IMR-90 (cell line): Measurements from ENCODE around the gene LETM1. TPM values are rescaled to one million over a fixed set of nuclear protein-coding genes. Genes with fewer than 3 reads are reported as not detected.
A peak's percentile ranks its signal among the peaks of the same experiment; 100 is the strongest.

ENCODE experiments used
- ATAC-seq: fragments of 200-7000 bp; cut with Tn5 transposase; 2 replicates; pipeline ENCODE4 v1.9.1; 2020; ENCODE audit warnings: low read depth, mild to moderate bottlenecking, moderate library complexity
- BruUV-seq: library from RNA; stranded (reverse); fragments of 400-500 nt; replicated peaks from 2 replicates; lab custom pipeline; 2021; lab: Mats Ljungman, UMichigan
- CTCF ChIA-PET: fragments of 300-600 bp; formaldehyde crosslinking; extraction: SDS; loops from one replicate; lab custom pipeline; 2021; ENCODE audit warnings: antibody characterized with exemption; lab: Yijun Ruan, JAX
- POLR2A ChIA-PET: fragments of 300-600 bp; sonication (Branson Sonifier 250); formaldehyde crosslinking; loops from one replicate; lab custom pipeline; 2022; ENCODE audit warnings: antibody characterized with exemption; ENCODE audit not compliant: unreplicated experiment; lab: Charles Lee
- DNase-seq: peaks from one replicate; pipeline ENCODE4 v3.0.0; 2013
- H2AFZ ChIP-seq: replicated peaks from 2 replicates; pipeline ENCODE3; 2013; ENCODE audit warnings: low read length, mild to moderate bottlenecking; ENCODE audit not compliant: poor library complexity
- H2AK5ac ChIP-seq: 2 replicates; pipeline ENCODE4 v1.6.1; 2013; ENCODE audit warnings: low read depth, low read length, inconsistent platforms
- H2AK9ac ChIP-seq: replicated peaks from 2 replicates; pipeline ENCODE3; 2013; ENCODE audit warnings: mild to moderate bottlenecking, low read depth, low read length, moderate library complexity; ENCODE audit not compliant: poor library complexity
- H2BK120ac ChIP-seq: 2 replicates; pipeline ENCODE4 v1.6.1; 2013; ENCODE audit warnings: low read depth, low read length, inconsistent platforms
- H2BK15ac ChIP-seq: 3 replicates; pipeline ENCODE4 v1.6.1; 2013; ENCODE audit warnings: low read depth, low read length, inconsistent platforms
- H2BK20ac ChIP-seq: 2 replicates; pipeline ENCODE4 v1.6.1; 2013; ENCODE audit warnings: low read depth, mild to moderate bottlenecking, inconsistent platforms, low read length, moderate library complexity
- H2BK5ac ChIP-seq: 2 replicates; pipeline ENCODE4 v1.6.1; 2013; ENCODE audit warnings: mild to moderate bottlenecking, low read depth, low read length, inconsistent platforms; ENCODE audit not compliant: poor library complexity, severe bottlenecking
- H3K14ac ChIP-seq: replicated peaks from 2 replicates; pipeline ENCODE4 v1.6.1; 2013; ENCODE audit warnings: low read depth, low read length, inconsistent platforms
- H3K18ac ChIP-seq: 2 replicates; pipeline ENCODE4 v1.6.1; 2013; ENCODE audit warnings: low read depth, low read length, control low read depth
- H3K23ac ChIP-seq: 2 replicates; pipeline ENCODE4 v1.6.1; 2013; ENCODE audit warnings: low read depth, low read length, inconsistent platforms
- H3K27ac ChIP-seq: 2 replicates; pipeline ENCODE4 v1.5.1; 2013; ENCODE audit warnings: mild to moderate bottlenecking, control low read depth, low read length; ENCODE audit not compliant: insufficient read depth
- H3K27me3 ChIP-seq: 2 replicates; pipeline ENCODE4 v1.6.1; 2013; ENCODE audit warnings: low read length; ENCODE audit not compliant: control insufficient read depth, insufficient read depth
- H3K36me3 ChIP-seq: 2 replicates; pipeline ENCODE4 v1.6.1; 2013; ENCODE audit warnings: low read length, mixed read lengths; ENCODE audit not compliant: control insufficient read depth, insufficient read depth
- H3K4ac ChIP-seq: 2 replicates; pipeline ENCODE4 v1.6.1; 2013; ENCODE audit warnings: low read depth, low read length, inconsistent platforms
- H3K4me1 ChIP-seq: 2 replicates; pipeline ENCODE4 v1.6.1; 2013; ENCODE audit warnings: low read length, mixed read lengths; ENCODE audit not compliant: control insufficient read depth, insufficient read depth
- H3K4me2 ChIP-seq: 2 replicates; pipeline ENCODE4 v1.6.1; 2013; ENCODE audit warnings: low read depth, mild to moderate bottlenecking, control low read depth, low read length, moderate library complexity
- H3K4me3 ChIP-seq: 2 replicates; pipeline ENCODE4 v1.5.1; 2013; ENCODE audit warnings: low read depth, mild to moderate bottlenecking, control low read depth, low read length, moderate library complexity; ENCODE audit not compliant: insufficient read depth
- H3K56ac ChIP-seq: 2 replicates; pipeline ENCODE4 v1.6.1; 2013; ENCODE audit warnings: low read length, inconsistent platforms; ENCODE audit not compliant: insufficient read depth; ENCODE audit errors: extremely low read depth
- H3K79me1 ChIP-seq, 2 experiments: 2 replicates each; pipeline ENCODE4 v1.6.1; 2013; ENCODE audit warnings: low read length in 2 of 2, inconsistent platforms in 1 of 2, low read depth in 1 of 2
- H3K9ac ChIP-seq: 2 replicates; pipeline ENCODE4 v1.6.1; 2013; ENCODE audit warnings: low read depth, low read length, control low read depth
- H3K9me1 ChIP-seq: 2 replicates; pipeline ENCODE4 v1.6.1; 2013; ENCODE audit warnings: low read length, inconsistent platforms; ENCODE audit not compliant: insufficient read depth
- H3K9me3 ChIP-seq: 2 replicates; pipeline ENCODE4 v1.6.1; 2013; ENCODE audit warnings: low read length; ENCODE audit not compliant: control insufficient read depth, insufficient read depth
- H4K20me1 ChIP-seq: 2 replicates; pipeline ENCODE4 v1.6.1; 2013; ENCODE audit warnings: low read length, inconsistent platforms; ENCODE audit not compliant: insufficient read depth
- H4K5ac ChIP-seq: 2 replicates; pipeline ENCODE4 v1.6.1; 2013; ENCODE audit warnings: mild to moderate bottlenecking, low read depth, low read length, control low read depth
- H4K8ac ChIP-seq, 2 experiments: 2 replicates each; pipeline ENCODE4 v1.6.1; 2013; ENCODE audit warnings: low read depth in 2 of 2, low read length in 2 of 2, control low read depth in 1 of 2, inconsistent platforms in 1 of 2
- H4K91ac ChIP-seq: 2 replicates; pipeline ENCODE4 v1.6.1; 2013; ENCODE audit warnings: low read depth, low read length, inconsistent platforms; ENCODE audit not compliant: insufficient read depth
- BHLHE40 ChIP-seq: fragments of 150-350 bp; IDR thresholded peaks from 2 replicates; pipeline ENCODE4 v1.6.1; 2016; ENCODE audit warnings: mild to moderate bottlenecking, low read depth, low read length
- CEBPB ChIP-seq: IDR thresholded peaks from 2 replicates; pipeline ENCODE4 v1.6.1; 2012; ENCODE audit warnings: low read depth, low read length, improper control_type of control experiment
- CHD1 ChIP-seq: IDR thresholded peaks from 2 replicates; pipeline ENCODE4 v1.6.1; 2012; ENCODE audit warnings: low read depth, low read length, improper control_type of control experiment
- FOS ChIP-seq: fragments of 150-350 bp; IDR thresholded peaks from 2 replicates; pipeline ENCODE4 v1.6.1; 2016; ENCODE audit warnings: low read depth, low read length
- MAFK ChIP-seq: IDR thresholded peaks from 2 replicates; pipeline ENCODE4 v1.6.1; 2012; ENCODE audit warnings: low read depth, low read length, improper control_type of control experiment
- MAZ ChIP-seq: IDR thresholded peaks from 2 replicates; pipeline ENCODE4 v1.6.1; 2012; ENCODE audit warnings: low read depth, mild to moderate bottlenecking, low read length, improper control_type of control experiment, moderate library complexity, borderline replicate concordance
- MXI1 ChIP-seq: IDR thresholded peaks from 2 replicates; pipeline ENCODE4 v1.6.1; 2012; ENCODE audit warnings: low read depth, mild to moderate bottlenecking, low read length, moderate library complexity, borderline replicate concordance
- NFE2L2 ChIP-seq: fragments of 150-350 bp; IDR thresholded peaks from 2 replicates; pipeline ENCODE4 v1.6.1; 2016; ENCODE audit warnings: low read depth, mild to moderate bottlenecking, low read length
- POLR2A ChIP-seq: IDR thresholded peaks from 2 replicates; pipeline ENCODE4 v1.6.1; 2012; ENCODE audit warnings: mild to moderate bottlenecking, low read depth, low read length
- RAD21 ChIP-seq: IDR thresholded peaks from 2 replicates; pipeline ENCODE4 v1.6.1; 2012; ENCODE audit warnings: low read length, improper control_type of control experiment
- RCOR1 ChIP-seq: IDR thresholded peaks from 2 replicates; pipeline ENCODE4 v1.6.1; 2012; ENCODE audit warnings: mild to moderate bottlenecking, low read length, improper control_type of control experiment; ENCODE audit not compliant: insufficient replicate concordance
- RFX5 ChIP-seq: IDR thresholded peaks from 2 replicates; pipeline ENCODE4 v1.8.0; 2012; ENCODE audit warnings: low read depth, mild to moderate bottlenecking, low read length, moderate library complexity
- SMC3 ChIP-seq: fragments of 150-350 bp; IDR thresholded peaks from 2 replicates; pipeline ENCODE4 v1.6.1; 2016; ENCODE audit warnings: low read depth, mild to moderate bottlenecking, antibody characterized with exemption, low read length, moderate library complexity
- USF2 ChIP-seq: fragments of 150-350 bp; IDR thresholded peaks from 2 replicates; pipeline ENCODE4 v1.6.1; 2017; ENCODE audit warnings: mild to moderate bottlenecking, antibody characterized with exemption, low read length, low read depth
- WGBS, 2 experiments: methylation state at CpG; one replicate each; pipeline versions ENCODE4 v1.1.5 to v1.1.7; 2013; ENCODE audit warnings: missing lambda C conversion rate in 2 of 2; ENCODE audit not compliant: insufficient read length in 1 of 2; ENCODE audit errors: extremely low coverage in 2 of 2; 5-methylcytosine and 5-hydroxymethylcytosine counted together
- dilution Hi-C: fragments of 300-500 bp; cut with HindIII; formaldehyde crosslinking; loops from one replicate; pipeline ENCODE4 v1.14.3; 2018; ENCODE audit warnings: low sequenced_read_pairs; ENCODE audit not compliant: unreplicated experiment
- in situ Hi-C: fragments of 300-500 bp; cut with MboI; formaldehyde crosslinking; loops from 3 replicates; pipeline ENCODE4 v1.14.3; 2019; ENCODE audit warnings: low sequenced_read_pairs, inconsistent platforms, mixed read lengths
- intact Hi-C: fragments of 100-400 bp; cut with micrococcal nuclease; formaldehyde crosslinking; loops from 2 replicates; pipeline ENCODE4 v1.10.0; 2022
- polyA plus RNA-seq, 3 experiments: library from polyadenylated mRNA; depleted of rRNA; stranded (reverse); fragments of >200 nt; gene quantifications; 2 replicates each; pipeline ENCODE4 v1.2.3, GENCODE V29; 2012; ENCODE audit warnings: low replicate concordance in 1 of 3
- total RNA-seq: library from RNA; depleted of rRNA; stranded (reverse); fragments of >200 nt; gene quantifications from 2 replicates; pipeline ENCODE4 v1.2.3, GENCODE V29; 2012
- TF ChIP-seq, protein P1 (sequence below): fragments of 150-350 bp; IDR thresholded peaks from 2 replicates; pipeline ENCODE4 v1.6.1; 2016; ENCODE audit warnings: low read depth, mild to moderate bottlenecking, low read length, moderate library complexity, borderline replicate concordance
- TF ChIP-seq, protein P2 (sequence below): conservative IDR thresholded peaks from 2 replicates; pipeline ENCODE4 v1.5.1; 2012; ENCODE audit warnings: mild to moderate bottlenecking, low read depth, low read length, improper control_type of control experiment

Gene LETM1
- total and polyA plus RNA-seq, 2 of the 4 experiments (the other 2 are of a cell fraction) = 25.0 to 49.3 TPM

GRCh38 chr4:1807332-1807777, 48.6 kb downstream of the LETM1 start:
- H4K8ac ChIP-seq = no peak overlapping the region
- H3K4me1 ChIP-seq = no peaks in the 10 kb centered on the region; the same call in 1 of the 2 replicates
- BruUV-seq = no TSS peak
- H3K56ac ChIP-seq = no peak overlapping the region
- no peak overlapping the region for H4K5ac ChIP-seq
- H3K9ac ChIP-seq = no peak overlapping the region
- POLR2A ChIA-PET = no interaction called here
- no peak overlapping the region for H3K14ac ChIP-seq
- in situ Hi-C loops = no loop called here
- H2BK120ac ChIP-seq = no peak overlapping the region
- DNase-seq = no peak
- H3K36me3 ChIP-seq = no peaks in the 10 kb centered on the region; the same call in 1 of the 2 replicates
- H3K23ac ChIP-seq = no peak overlapping the region
- WGBS, 2 experiments = 100% methylated on average over 1 of the region's 16 CpGs; no CpG with 5 or more reads in 1 of the 2 experiments
- H3K4me2 ChIP-seq = no peak overlapping the region
- no peak overlapping the region for H3K4ac ChIP-seq
- no peak overlapping the region for H2BK5ac ChIP-seq
- no peak overlapping the region for H3K27ac ChIP-seq
- peak overlapping the region; percentile 39 for H2AK9ac ChIP-seq
- H3K9me3 ChIP-seq = no peaks in the 10 kb centered on the region
- no peak overlapping the region for H2AFZ ChIP-seq
- H4K20me1 ChIP-seq = peaks cover 16% of the 10 kb centered on the region
- H2AK5ac ChIP-seq = no peak overlapping the region
- H2BK15ac ChIP-seq = no peak overlapping the region
- CTCF ChIA-PET = interaction anchor here (0.9 kb wide), 1 partner anchor 92 kb away, joined by 3 read pairs; no protein-coding TSS in a partner anchor
- TF ChIP-seq USF2 = no peak
- no peak for TF ChIP-seq POLR2A
- no peak for TF ChIP-seq CEBPB
- TF ChIP-seq, protein P1, sequence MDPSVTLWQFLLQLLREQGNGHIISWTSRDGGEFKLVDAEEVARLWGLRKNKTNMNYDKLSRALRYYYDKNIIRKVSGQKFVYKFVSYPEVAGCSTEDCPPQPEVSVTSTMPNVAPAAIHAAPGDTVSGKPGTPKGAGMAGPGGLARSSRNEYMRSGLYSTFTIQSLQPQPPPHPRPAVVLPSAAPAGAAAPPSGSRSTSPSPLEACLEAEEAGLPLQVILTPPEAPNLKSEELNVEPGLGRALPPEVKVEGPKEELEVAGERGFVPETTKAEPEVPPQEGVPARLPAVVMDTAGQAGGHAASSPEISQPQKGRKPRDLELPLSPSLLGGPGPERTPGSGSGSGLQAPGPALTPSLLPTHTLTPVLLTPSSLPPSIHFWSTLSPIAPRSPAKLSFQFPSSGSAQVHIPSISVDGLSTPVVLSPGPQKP = no peak
- no peak for TF ChIP-seq BHLHE40
- no peak for TF ChIP-seq RAD21
- TF ChIP-seq RFX5 = no peak
- TF ChIP-seq NFE2L2 = no peak
- no peak for TF ChIP-seq RCOR1
- TF ChIP-seq, protein P2, sequence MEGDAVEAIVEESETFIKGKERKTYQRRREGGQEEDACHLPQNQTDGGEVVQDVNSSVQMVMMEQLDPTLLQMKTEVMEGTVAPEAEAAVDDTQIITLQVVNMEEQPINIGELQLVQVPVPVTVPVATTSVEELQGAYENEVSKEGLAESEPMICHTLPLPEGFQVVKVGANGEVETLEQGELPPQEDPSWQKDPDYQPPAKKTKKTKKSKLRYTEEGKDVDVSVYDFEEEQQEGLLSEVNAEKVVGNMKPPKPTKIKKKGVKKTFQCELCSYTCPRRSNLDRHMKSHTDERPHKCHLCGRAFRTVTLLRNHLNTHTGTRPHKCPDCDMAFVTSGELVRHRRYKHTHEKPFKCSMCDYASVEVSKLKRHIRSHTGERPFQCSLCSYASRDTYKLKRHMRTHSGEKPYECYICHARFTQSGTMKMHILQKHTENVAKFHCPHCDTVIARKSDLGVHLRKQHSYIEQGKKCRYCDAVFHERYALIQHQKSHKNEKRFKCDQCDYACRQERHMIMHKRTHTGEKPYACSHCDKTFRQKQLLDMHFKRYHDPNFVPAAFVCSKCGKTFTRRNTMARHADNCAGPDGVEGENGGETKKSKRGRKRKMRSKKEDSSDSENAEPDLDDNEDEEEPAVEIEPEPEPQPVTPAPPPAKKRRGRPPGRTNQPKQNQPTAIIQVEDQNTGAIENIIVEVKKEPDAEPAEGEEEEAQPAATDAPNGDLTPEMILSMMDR = no peak
- no peak for TF ChIP-seq FOS
- no peak for TF ChIP-seq CHD1
- TF ChIP-seq SMC3 = no peak
- no peak for TF ChIP-seq MAZ
- TF ChIP-seq MAFK = no peak
- TF ChIP-seq MXI1 = no peak
- H3K79me1 ChIP-seq = no peaks in the 10 kb centered on the region
- intact Hi-C loops = no loop called here
- H3K18ac ChIP-seq = no peak overlapping the region
- no peak for ATAC-seq
- no peaks in the 10 kb centered on the region for H3K27me3 ChIP-seq
- H3K9me1 ChIP-seq = no peaks in the 10 kb centered on the region
- dilution Hi-C loops = no loop called here
- no peak overlapping the region for H4K91ac ChIP-seq
- H2BK20ac ChIP-seq = no peak overlapping the region
- no peak overlapping the region for H3K4me3 ChIP-seq
